Right cardiac atrium (tissue), 5 donors: Measurements from ENCODE around the gene UBE4B. TPM values are rescaled to one million over a fixed set of nuclear protein-coding genes. Genes with fewer than 3 reads are reported as not detected.
"Not testable (repeated sequence)": the region's sequence is repeated elsewhere in the genome, so short reads cannot be mapped to it uniquely, and the experiment has no call there.

Experiments used
- ATAC-seq, 2 donors: fragments of 200-7000 bp; cut with Tn5 transposase; one replicate each; pipeline versions ENCODE4 v1.8.0 to v1.9.1; 2020; ENCODE audit warnings: moderate library complexity in 2 of 2, mild to moderate bottlenecking in 1 of 2
- DNase-seq, 3 donors: peaks; one replicate each; pipeline ENCODE4 v3.0.0-alpha.2; 2020
- H3K27ac ChIP-seq: one replicate; pipeline ENCODE4 v1.5.1; 2013; ENCODE audit warnings: mild to moderate bottlenecking, low read length, control low read depth, moderate library complexity
- H3K27me3 ChIP-seq: one replicate; pipeline ENCODE4 v1.6.1; 2013; ENCODE audit not compliant: control insufficient read depth, insufficient read depth
- H3K4me1 ChIP-seq: one replicate; pipeline ENCODE4 v1.6.1; 2013; ENCODE audit warnings: low read length; ENCODE audit not compliant: control insufficient read depth, insufficient read depth
- H3K4me3 ChIP-seq: one replicate; pipeline ENCODE4 v1.5.1; 2013; ENCODE audit warnings: low read length, control low read depth
- H3K9me3 ChIP-seq: one replicate; pipeline ENCODE4 v1.6.1; 2013; ENCODE audit warnings: low read length; ENCODE audit not compliant: control insufficient read depth
- WGBS: extraction: QIAGEN DNeasy Blood & Tissue Kit; methylation state at CpG from one replicate; pipeline ENCODE4 v1.1.7; 2013; 5-methylcytosine and 5-hydroxymethylcytosine counted together
- intact Hi-C, 4 donors: fragments of 100-400 bp; cut with DNase I; formaldehyde crosslinking; loops; one replicate each; pipeline versions ENCODE4 v1.11.0 to v1.14.0; 2022 to 2023
- polyA plus RNA-seq: library from polyadenylated mRNA; stranded (reverse); fragments of 200-250 nt; gene quantifications from one replicate; pipeline ENCODE4 v1.2.3, GENCODE V29; 2013
- total RNA-seq, 4 donors: library from RNA; stranded (reverse); fragmentation: NEBNext Ultra II Directional; extraction: Animal tissue kit (Norgen Biotek cat#: 25700); gene quantifications; one replicate each; pipeline ENCODE4 v1.2.1, GENCODE V29; 2021
- donor health status: healthy with polysubstance abuse.
- donor health status: DM: no; HTN: yes; CAD: no.
- donor health status: DM: no; HTN: no; CAD: no.
- donor health status: DM: no; HTN: yes; CAD: no; lungs with severe emphysema.
- donor health status: DM: yes; HTN: yes; CAD: no.

The UBE4B gene
- total and polyA plus RNA-seq, 5 donors, result 24.1 to 90.5 (median 62.8) TPM

DNA sequence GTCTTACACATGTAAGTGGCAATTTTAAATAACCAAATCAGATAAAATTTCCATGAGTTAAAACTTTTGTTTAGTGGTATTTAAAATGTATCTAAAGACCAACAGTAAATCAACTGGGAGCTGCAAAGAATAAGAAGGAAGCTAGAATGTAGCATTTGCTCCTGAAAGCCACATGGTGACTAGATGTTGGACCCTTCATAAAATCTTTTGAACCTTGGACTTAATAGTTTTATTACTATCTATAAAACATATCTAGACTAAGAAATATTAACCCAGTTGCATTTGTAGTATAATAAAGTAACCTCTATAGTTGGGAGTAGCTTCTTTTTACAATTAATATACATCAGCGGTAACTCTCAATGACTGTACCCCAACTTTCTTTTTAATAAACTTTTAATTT lies 72.1 kb downstream of the UBE4B start:
- DNase-seq, result no peak
- H3K27me3 ChIP-seq, result no peaks in the 10 kb centered on the region
- no peak overlapping the region for H3K27ac ChIP-seq
- H3K4me3 ChIP-seq, result no peak overlapping the region
- intact Hi-C loops, result loop anchor here in 1 of 4 donors (10.0 kb wide), 1 partner anchor 70 kb away; the partner anchor contains the start of gene UBE4B
- H3K9me3 ChIP-seq, result no peaks in the 10 kb centered on the region
- no peaks in the 10 kb centered on the region for H3K4me1 ChIP-seq
- ATAC-seq, result no peak
- 100% methylated on average over 1 of the region's 1 CpG for WGBS

DNA sequence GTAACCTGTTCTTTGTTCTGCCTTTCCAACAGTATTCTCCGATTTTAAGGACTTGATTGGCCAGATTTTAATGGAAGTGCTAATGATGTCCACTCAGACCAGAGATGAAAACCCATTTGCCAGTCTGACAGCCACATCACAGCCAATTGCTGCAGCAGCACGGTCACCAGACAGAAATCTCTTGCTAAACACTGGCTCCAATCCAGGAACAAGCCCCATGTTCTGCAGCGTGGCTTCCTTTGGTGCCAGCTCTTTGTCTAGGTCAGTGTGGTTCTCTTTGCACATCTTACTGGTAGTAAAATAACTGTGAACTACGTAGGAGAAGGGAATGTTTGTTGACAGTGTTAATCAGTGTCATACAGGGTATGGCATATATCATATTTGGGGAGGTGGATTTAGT lies 72.7 kb downstream of the UBE4B start:
- intact Hi-C loops, result loop anchor here in 1 of 4 donors (10.0 kb wide), 1 partner anchor 71 kb away; the partner anchor contains the start of gene UBE4B
- Histone ChIP-seq H3K27me3 (no peaks in the 10 kb centered on the region), H3K4me3 (no peak overlapping the region), H3K9me3 (no peaks in the 10 kb centered on the region), H3K27ac (peak overlapping the region; percentile 12), H3K4me1 (no peaks in the 10 kb centered on the region)
- DNase-seq, result peak in 1 of 3 donors; percentile 48
- ATAC-seq, result peak; percentile 35 to 58
- WGBS, result 59% methylated on average over 4 of the region's 4 CpGs

DNA sequence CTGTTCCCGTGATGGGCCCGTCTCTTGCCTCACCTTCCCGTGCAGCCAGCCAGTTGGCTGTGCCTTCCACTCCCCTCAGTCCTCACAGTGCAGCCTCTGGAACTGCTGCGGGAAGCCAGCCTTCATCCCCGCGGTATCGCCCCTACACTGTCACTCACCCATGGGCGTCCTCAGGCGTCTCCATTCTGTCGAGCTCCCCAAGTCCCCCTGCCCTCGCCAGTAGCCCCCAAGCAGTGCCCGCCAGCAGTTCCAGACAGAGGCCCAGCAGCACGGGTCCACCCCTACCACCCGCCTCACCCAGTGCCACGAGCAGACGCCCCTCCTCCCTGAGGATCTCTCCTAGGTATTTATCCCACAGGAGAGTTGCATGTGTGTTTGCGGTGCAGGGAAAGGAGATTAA lies 73.5 kb downstream of the UBE4B start:
- 91% methylated on average over 17 of the region's 17 CpGs for WGBS
- intact Hi-C loops, result loop anchor here in 1 of 4 donors (10.0 kb wide), 1 partner anchor 71 kb away; the partner anchor contains the start of gene UBE4B
- Histone ChIP-seq H3K27ac (peak overlapping the region; percentile 18), H3K9me3 (no peaks in the 10 kb centered on the region), H3K27me3 (no peaks in the 10 kb centered on the region), H3K4me1 (no peaks in the 10 kb centered on the region), H3K4me3 (no peak overlapping the region)
- ATAC-seq (peak in 1 of 2 donors; percentile 33), DNase-seq (no peak)

DNA sequence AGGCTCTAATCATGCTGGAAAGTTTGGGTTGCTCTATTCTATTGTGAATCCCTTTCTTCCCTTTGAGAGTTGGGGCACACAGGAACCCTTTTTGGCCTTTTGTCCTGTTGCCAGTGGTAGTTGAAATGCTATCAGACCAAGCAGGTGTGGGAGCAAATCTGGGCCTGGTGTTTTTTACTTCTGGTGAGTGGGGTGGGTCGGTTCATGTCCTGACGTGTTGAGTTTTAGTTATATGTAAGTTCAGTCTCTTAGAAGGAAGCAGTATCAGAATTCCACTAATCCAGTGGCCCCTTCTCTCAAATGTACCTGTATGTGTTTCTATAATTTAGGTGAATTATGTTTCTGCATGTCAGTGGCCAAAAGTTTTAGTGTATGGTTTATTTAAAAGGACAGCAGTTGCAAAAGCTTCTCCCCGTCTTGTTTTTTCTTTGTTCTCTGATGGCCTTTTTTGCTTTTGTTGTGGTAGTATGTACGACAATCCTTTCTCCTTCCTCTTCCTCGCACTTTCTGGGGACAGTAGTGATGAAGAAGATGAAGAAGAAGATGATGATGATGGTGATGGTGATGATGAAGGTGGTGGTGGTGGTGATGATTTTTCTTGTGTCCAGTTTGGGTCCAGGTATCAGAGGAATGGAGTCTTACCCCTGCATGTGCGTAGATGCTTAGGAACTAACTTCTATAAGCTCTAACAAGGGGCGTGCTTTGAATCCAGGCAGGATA lies 74.2 kb downstream of the UBE4B start:
- Histone ChIP-seq H3K27me3 (no peaks in the 10 kb centered on the region), H3K27ac (peak overlapping the region; percentile 42), H3K4me3 (no peak overlapping the region), H3K4me1 (no peaks in the 10 kb centered on the region), H3K9me3 (no peaks in the 10 kb centered on the region)
- ATAC-seq, result no peak
- DNase-seq, result no peak
- WGBS, result 89% methylated on average over 7 of the region's 7 CpGs
- intact Hi-C loops, result loop anchor here in 1 of 4 donors (10.0 kb wide), 1 partner anchor 72 kb away; the partner anchor contains the start of gene UBE4B

DNA sequence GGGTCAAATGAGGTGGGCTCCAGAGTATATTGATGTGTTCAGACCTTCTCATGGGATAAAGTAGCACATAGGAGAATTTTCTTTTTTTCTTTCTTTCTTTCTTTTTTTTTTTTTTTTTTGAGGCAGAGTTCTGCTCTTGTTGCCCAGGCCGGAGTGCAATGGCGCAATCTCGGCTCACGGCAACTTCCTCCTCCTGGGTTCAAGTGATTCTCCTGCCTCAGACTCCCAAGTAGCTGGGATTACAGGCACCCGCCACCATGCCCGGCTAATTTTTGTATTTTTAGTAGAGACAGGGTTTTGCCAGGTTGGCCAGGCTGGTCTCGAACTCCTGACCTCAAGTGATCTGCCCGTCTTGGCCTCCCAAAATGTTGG lies 74.7 kb downstream of the UBE4B start:
- not testable (repeated sequence) for ATAC-seq, H3K9me3 ChIP-seq, H3K4me1 ChIP-seq, H3K4me3 ChIP-seq, H3K27me3 ChIP-seq
- peak overlapping the region; percentile 42 for H3K27ac ChIP-seq
- 85% methylated on average over 8 of the region's 8 CpGs for WGBS
- peak in 2 of 3 donors; percentile 46 to 57 for DNase-seq
- intact Hi-C loops, result loop anchor here in 1 of 4 donors (10.0 kb wide), 1 partner anchor 73 kb away; the partner anchor contains the start of gene UBE4B

DNA sequence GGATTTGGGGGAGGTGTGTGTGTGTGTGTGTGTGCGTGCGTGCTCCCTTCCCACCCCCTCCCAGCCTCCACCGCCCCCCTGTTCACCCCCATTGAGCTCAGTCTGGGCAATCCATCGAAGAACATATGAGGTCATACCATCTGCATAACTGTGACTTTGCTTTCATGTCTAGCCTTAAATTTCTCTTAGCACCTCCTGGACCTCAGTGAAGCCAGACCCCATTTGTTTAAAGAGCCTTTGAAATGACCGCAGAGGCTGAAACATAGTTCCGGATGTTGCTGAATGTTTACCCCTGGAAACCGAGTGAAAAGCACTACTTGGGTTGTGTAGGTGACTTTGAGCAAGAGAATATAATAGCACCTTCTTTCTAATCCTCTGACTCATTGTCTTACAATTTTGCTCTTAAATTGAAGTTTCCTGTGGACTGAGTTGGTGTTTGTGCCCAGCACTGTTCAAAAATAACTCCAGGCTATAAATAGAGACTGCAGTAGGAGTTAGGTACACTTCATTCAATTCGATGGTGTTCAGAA lies 75.4 kb downstream of the UBE4B start:
- no peaks in the 10 kb centered on the region for H3K4me1 ChIP-seq
- H3K9me3 ChIP-seq, result no peaks in the 10 kb centered on the region
- 59% methylated on average over 8 of the region's 8 CpGs for WGBS
- H3K27me3 ChIP-seq, result no peaks in the 10 kb centered on the region
- peak; percentile 66 to 72 for ATAC-seq
- DNase-seq, result no peak
- peak overlapping the region; percentile 91 for H3K27ac ChIP-seq
- intact Hi-C loops, result loop anchor here in 1 of 4 donors (10.0 kb wide), 1 partner anchor 73 kb away; the partner anchor contains the start of gene UBE4B
- H3K4me3 ChIP-seq, result no peak overlapping the region

DNA sequence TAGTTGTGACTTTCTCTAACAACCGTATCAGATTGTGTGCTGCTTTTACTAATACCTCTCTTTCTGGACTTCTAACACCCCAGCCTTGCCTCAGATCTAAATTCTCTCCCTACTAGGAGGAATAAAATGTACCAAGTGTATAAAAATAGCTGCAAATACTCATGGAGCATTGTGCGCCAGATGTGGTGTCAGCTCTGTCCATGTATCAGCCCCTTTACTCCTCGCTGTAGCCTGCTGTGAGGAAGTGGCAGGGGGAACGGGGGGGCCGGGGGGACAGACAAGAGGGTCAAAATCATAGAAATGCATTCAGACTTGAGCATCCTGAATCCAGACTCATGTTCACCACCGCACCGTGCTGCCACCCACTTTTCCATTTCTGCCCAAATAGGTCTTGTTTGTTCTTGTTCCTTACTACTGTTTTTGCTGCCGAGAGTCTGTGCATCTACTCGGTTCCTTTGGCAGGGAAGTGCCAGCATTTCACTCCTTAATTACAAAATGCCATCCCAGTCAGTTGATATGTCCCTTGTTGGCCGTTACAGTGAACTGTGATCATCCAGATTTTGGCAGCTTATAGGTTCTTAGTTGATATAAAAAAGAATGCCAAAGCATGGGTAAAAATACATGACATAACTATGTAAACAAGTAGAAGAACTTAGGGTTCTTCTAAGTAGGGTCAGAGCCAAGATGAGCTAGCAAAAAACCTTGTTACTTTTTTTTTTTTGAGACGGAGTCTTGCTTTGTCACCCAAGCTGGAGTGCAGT lies 76.4 kb downstream of the UBE4B start:
- no peaks in the 10 kb centered on the region for H3K4me1 ChIP-seq
- WGBS, result 63% methylated on average over 11 of the region's 11 CpGs

DNA sequence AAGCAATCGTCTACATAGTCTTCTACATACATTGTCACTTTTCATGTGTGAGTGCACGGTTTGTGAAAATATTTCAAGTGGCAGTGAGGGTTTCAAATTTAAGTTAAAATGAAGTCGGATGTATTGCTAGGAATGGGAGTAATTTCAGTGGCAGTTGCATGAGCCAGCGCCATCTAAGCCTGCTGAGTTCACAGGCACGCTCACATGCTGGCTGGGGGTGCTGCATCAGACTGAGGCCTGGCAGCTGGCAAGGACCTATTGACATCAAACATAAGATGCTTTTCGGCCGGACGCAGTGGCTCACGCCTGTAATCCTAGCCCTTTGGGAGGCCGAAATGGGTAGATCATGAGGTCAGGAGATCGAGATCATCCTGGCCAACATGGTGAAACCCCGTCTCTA lies 80.7 kb downstream of the UBE4B start:
- intact Hi-C loops, result no loop called here
- no peaks in the 10 kb centered on the region for H3K27me3 ChIP-seq
- no peak for DNase-seq
- H3K9me3 ChIP-seq, result no peaks in the 10 kb centered on the region
- WGBS, result 98% methylated on average over 12 of the region's 12 CpGs
- H3K27ac ChIP-seq, result no peak overlapping the region
- no peak overlapping the region for H3K4me3 ChIP-seq
- ATAC-seq, result no peak
- no peaks in the 10 kb centered on the region for H3K4me1 ChIP-seq

More for the DNA sequence above, 76.4 kb downstream of the UBE4B start:
- peak overlapping the region; percentile 22 for H3K27ac ChIP-seq
- no peaks in the 10 kb centered on the region for H3K9me3 ChIP-seq
- intact Hi-C loops, result loop anchor here in 1 of 4 donors (10.0 kb wide), 1 partner anchor 74 kb away; the partner anchor contains the start of gene UBE4B
- H3K27me3 ChIP-seq, result no peaks in the 10 kb centered on the region
- DNase-seq (peak in 1 of 3 donors; percentile 48), ATAC-seq (peak; percentile 77 to 78)
- no peak overlapping the region for H3K4me3 ChIP-seq

DNA sequence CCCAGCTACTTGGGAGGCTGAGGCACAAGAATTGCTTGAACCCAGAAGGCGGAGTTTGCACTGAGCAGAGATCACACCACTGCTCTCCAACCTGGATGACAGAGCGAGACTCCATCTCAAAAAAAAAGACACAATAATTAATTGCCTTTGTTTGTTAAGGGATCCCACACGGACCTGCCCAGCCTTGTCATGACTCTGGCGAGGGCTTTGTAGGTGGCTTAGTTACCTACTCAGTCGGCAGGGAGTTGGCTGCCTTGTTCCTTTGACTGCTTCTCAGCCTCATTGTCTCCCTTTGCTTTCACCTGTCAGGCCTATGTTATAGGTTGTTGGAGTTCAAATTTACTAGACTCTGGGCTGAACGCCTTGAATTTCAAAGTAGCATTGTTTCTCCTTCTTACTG lies 82.0 kb downstream of the UBE4B start:
- Histone ChIP-seq H3K4me3 (no peak overlapping the region), H3K9me3 (no peaks in the 10 kb centered on the region), H3K27ac (no peak overlapping the region), H3K4me1 (no peaks in the 10 kb centered on the region), H3K27me3 (no peaks in the 10 kb centered on the region)
- no peak for DNase-seq
- ATAC-seq, result no peak
- 94% methylated on average over 6 of the region's 6 CpGs for WGBS
- intact Hi-C loops, result no loop called here

DNA sequence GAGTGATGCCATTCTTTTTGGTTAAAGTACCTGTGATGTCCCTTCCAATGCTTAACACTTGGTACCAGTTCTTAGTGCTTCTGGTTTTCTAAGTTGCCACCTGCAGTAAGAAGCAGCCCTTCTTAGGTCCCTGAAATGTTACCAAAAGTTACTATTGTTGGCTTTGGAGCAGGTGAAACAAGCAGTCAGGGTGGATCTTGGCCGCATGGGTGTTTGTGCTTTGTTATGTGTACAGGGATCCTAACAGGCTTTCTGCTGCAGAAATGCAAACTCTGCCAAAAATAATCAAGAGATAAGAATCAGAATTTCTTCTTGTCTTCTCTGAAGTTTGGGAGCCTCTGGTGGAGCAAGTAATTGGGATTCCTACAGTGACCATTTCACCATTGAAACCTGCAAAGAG lies 84.4 kb downstream of the UBE4B start:
- Histone ChIP-seq H3K4me3 (no peak overlapping the region), H3K4me1 (no peaks in the 10 kb centered on the region), H3K9me3 (no peaks in the 10 kb centered on the region), H3K27me3 (no peaks in the 10 kb centered on the region), H3K27ac (no peak overlapping the region)
- DNase-seq (no peak), ATAC-seq (no peak)
- intact Hi-C loops, result no loop called here
- 82% methylated on average over 1 of the region's 1 CpG for WGBS

DNA sequence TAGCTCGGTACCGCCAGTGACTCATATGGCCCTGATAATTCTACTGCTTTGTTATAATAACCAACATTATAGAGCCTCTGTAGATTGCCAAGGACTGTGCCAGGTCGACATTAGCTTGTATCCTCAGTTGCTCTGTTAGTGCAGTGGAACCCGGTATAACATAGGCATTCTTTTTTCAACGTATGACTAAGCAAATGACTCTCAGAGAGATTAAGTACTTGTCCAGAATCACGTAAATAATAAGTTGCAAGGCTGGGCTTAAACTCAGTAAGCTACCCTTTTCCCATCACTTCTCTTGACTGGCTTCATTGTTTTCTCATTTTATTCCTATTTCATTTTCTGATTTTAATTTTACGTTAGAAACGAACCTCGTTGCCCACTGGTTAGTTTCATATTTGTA lies 85.1 kb downstream of the UBE4B start:
- no peak overlapping the region for H3K4me3 ChIP-seq
- DNase-seq (no peak), ATAC-seq (no peak)
- no peaks in the 10 kb centered on the region for H3K9me3 ChIP-seq
- H3K27me3 ChIP-seq, result no peaks in the 10 kb centered on the region
- H3K4me1 ChIP-seq, result no peaks in the 10 kb centered on the region
- H3K27ac ChIP-seq, result no peak overlapping the region
- 88% methylated on average over 9 of the region's 9 CpGs for WGBS
- intact Hi-C loops, result no loop called here
